Psoas muscle (tissue), 8 donors: ENCODE results near the gene HELT. TPM values are rescaled to one million over a fixed set of nuclear protein-coding genes. Genes with fewer than 3 reads are reported as not detected.
"Not testable (repeated sequence)": the region's sequence is repeated elsewhere in the genome, so short reads cannot be mapped to it uniquely, and the experiment has no call there.

ENCODE experiments used
- ATAC-seq, 4 donors: fragments of 200-7000 bp; cut with Tn5 transposase; one replicate each; pipeline ENCODE4 v1.9.1; 2020; ENCODE audit warnings: moderate library complexity in 3 of 4, mild to moderate bottlenecking in 2 of 4
- DNase-seq, 2 donors: peaks; one replicate each; pipeline ENCODE4 v3.0.0-alpha.2; 2020
- H3K27ac ChIP-seq: fragments of 200-600 bp; one replicate; pipeline ENCODE4 v1.8.0; 2022
- H3K27me3 ChIP-seq, 3 donors: fragments of 200-600 bp in 1 of 3; one replicate each; pipeline versions ENCODE4 v1.6.1 to v1.8.0; 2013 to 2022; ENCODE audit warnings: low read length in 2 of 3, mild to moderate bottlenecking in 2 of 3, moderate library complexity in 1 of 3; ENCODE audit not compliant: insufficient read depth in 3 of 3
- H3K36me3 ChIP-seq, 2 donors: fragments of 200-600 bp in 1 of 2; one replicate each; pipeline versions ENCODE4 v1.6.1 to v1.8.0; 2013 to 2022; ENCODE audit warnings: low read depth in 1 of 2, mild to moderate bottlenecking in 1 of 2, moderate library complexity in 1 of 2; ENCODE audit not compliant: insufficient read depth in 1 of 2
- H3K4me1 ChIP-seq: fragments of 200-600 bp; one replicate; pipeline ENCODE4 v1.8.0; 2022
- H3K4me3 ChIP-seq: fragments of 200-600 bp; one replicate; pipeline ENCODE4 v1.8.0; 2022; ENCODE audit warnings: mild to moderate bottlenecking
- H3K9me3 ChIP-seq: fragments of 200-600 bp; one replicate; pipeline ENCODE4 v1.8.0; 2022
- CTCF ChIP-seq: fragments of 200-600 bp; IDR thresholded peaks from one replicate; pipeline ENCODE4 v1.8.0; 2022; ENCODE audit warnings: antibody characterized with exemption
- WGBS, 3 donors: extraction: QIAGEN DNeasy Blood & Tissue Kit; methylation state at CpG; one replicate each; pipeline versions ENCODE4 v1.1.6 to v1.1.7; 2013; 5-methylcytosine and 5-hydroxymethylcytosine counted together
- intact Hi-C, 2 donors: fragments of 100-400 bp; cut with DNase I; formaldehyde crosslinking; loops; one replicate each; pipeline versions ENCODE4 v1.11.0 to v1.14.2; 2022
- polyA plus RNA-seq, 3 donors: library from polyadenylated mRNA; stranded (reverse); fragments of 200-250 nt; gene quantifications; one replicate each; pipeline ENCODE4 v1.2.3, GENCODE V29; 2013
- total RNA-seq, 4 donors: library from RNA; stranded (reverse); fragmentation: NEBNext Ultra II Directional in 2 of 4; extraction: Animal tissue kit (Norgen Biotek cat#: 25700) in 2 of 4; gene quantifications; one replicate each; pipeline versions ENCODE4 v1.2.1 to v1.2.4, GENCODE V29; 2021 to 2023
- donor health status: healthy with polysubstance abuse.
- donor health status: DM: no; HTN: no; CAD: no; lungs with moderate emphysema.
- donor health status: Bipolar disorder and iron deficiency.
- donor health status: healthy.
- donor health status: DM: yes; HTN: yes; CAD: no.
- donor health status: DM: no; HTN: no; CAD: no.
- donor health status: DM: no; HTN: no; CAD: no.
- donor health status: DM: yes; HTN: yes; CAD: no.

HELT gene
- total and polyA plus RNA-seq, 7 donors, result 0.36 TPM; not detected in 6

- ATAC-seq (no peak), DNase-seq (no peak)
- no peak for TF ChIP-seq CTCF
- H3K27me3 ChIP-seq, result peaks cover 0 to 8% (median 2%) of the 10 kb centered on the region in 3 donors
- H3K4me3 ChIP-seq, result no peak overlapping the region
- H3K9me3 ChIP-seq, result no peaks in the 10 kb centered on the region
- H3K36me3 ChIP-seq, result no peaks in the 10 kb centered on the region
- H3K4me1 ChIP-seq, result no peaks in the 10 kb centered on the region
- intact Hi-C loops, result loop anchor here (2.0 to 5.0 kb wide), 3 partner anchors 60 to 145 kb away; no protein-coding TSS in a partner anchor
- H3K27ac ChIP-seq, result no peak overlapping the region
- WGBS, 3 donors, result 79 to 93% (median 85%) methylated on average over 6 of the region's 6 CpGs
These were observed 18.6 kb downstream of the HELT start for GRCh38 chr4:185036842-185037241.

GRCh38 chr4:185039508-185040273 is 21.4 kb downstream of the HELT start:
- intact Hi-C loops, result loop anchor here (1.0 to 5.0 kb wide), 3 partner anchors 58 to 143 kb away; no protein-coding TSS in a partner anchor
- Histone ChIP-seq H3K4me3 (peak overlapping the region; percentile 42), H3K27me3 (no peaks in the 10 kb centered on the region), H3K9me3 (no peaks in the 10 kb centered on the region), H3K27ac (no peak overlapping the region), H3K36me3 (no peaks in the 10 kb centered on the region), H3K4me1 (no peaks in the 10 kb centered on the region)
- DNase-seq (no peak), ATAC-seq (peak; percentile 77 to 96 (median 90))
- TF ChIP-seq CTCF, result peak; percentile 80
- 16 to 17% (median 16%) methylated on average over 15 of the region's 15 CpGs for WGBS, 3 donors

- 73 to 80% (median 78%) methylated on average over 5 of the region's 5 CpGs for WGBS, 3 donors
- peak in 2 of 4 donors; percentile 16 to 27 for ATAC-seq
- Histone ChIP-seq H3K27ac (no peak overlapping the region), H3K36me3 (no peaks in the 10 kb centered on the region), H3K9me3 (no peaks in the 10 kb centered on the region), H3K4me3 (no peak overlapping the region), H3K27me3 (no peaks in the 10 kb centered on the region), H3K4me1 (no peaks in the 10 kb centered on the region)
- DNase-seq, result no peak
- intact Hi-C loops, result loop anchor here in 1 of 2 donors (1.0 kb wide), 1 partner anchor 94 kb away; no protein-coding TSS in a partner anchor
- TF ChIP-seq CTCF, result no peak
These were observed 22.2 kb downstream of the HELT start for GRCh38 chr4:185040523-185040922.

GRCh38 chr4:185050286-185050685 is 32.0 kb downstream of the HELT start:
- ATAC-seq, H3K9me3 ChIP-seq, H3K4me1 ChIP-seq, H3K27me3 ChIP-seq, intact Hi-C loops, H3K36me3 ChIP-seq, H3K4me3 ChIP-seq, DNase-seq, H3K27ac ChIP-seq: not testable (repeated sequence)
- whole genome bisulfite sequencing, 3 donors, result 68 to 75% (median 70%) methylated on average over 6 of the region's 6 CpGs

- not testable (repeated sequence) for H3K27me3 ChIP-seq, ATAC-seq
- WGBS, 3 donors, result 94 to 97% (median 95%) methylated on average over 5 of the region's 5 CpGs
These were observed 33.0 kb downstream of the HELT start for GRCh38 chr4:185051283-185051682.

More at GRCh38 chr4:185051283-185051682, 33.0 kb downstream of the HELT start:
- H3K9me3 ChIP-seq, intact Hi-C loops, H3K4me3 ChIP-seq, H3K36me3 ChIP-seq, H3K27ac ChIP-seq, DNase-seq, H3K4me1 ChIP-seq: not testable (repeated sequence)
